Suppressor macrophage treated with lipopolysaccharide for 4 hours (primary cell): ENCODE results near the gene SUCLG1.

Experiments
- DNase-seq: peaks from one replicate; pipeline ENCODE4 v3.0.0-alpha.2; 2020

Gene SUCLG1

DNA sequence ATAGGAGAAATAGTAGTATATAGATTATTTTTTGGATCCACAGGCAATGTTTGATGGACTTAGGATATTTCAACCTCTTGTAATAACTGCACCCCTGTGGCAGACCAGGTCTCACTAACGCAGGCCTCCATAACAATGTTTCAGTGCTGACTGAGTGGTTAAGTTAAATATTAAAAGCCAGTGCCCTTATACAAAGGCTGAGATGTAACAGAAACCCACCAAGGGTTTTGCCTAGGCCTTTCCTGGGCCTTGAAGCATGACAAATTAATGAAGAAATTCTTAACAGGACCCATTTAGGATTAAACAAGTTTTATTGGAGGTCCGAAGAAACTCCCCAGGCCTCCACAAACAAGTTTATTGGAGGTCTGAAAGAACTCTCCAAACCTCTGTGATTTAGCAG lies 1.6 kb upstream of the SUCLG1 start:
- no peak for DNase-seq

DNA sequence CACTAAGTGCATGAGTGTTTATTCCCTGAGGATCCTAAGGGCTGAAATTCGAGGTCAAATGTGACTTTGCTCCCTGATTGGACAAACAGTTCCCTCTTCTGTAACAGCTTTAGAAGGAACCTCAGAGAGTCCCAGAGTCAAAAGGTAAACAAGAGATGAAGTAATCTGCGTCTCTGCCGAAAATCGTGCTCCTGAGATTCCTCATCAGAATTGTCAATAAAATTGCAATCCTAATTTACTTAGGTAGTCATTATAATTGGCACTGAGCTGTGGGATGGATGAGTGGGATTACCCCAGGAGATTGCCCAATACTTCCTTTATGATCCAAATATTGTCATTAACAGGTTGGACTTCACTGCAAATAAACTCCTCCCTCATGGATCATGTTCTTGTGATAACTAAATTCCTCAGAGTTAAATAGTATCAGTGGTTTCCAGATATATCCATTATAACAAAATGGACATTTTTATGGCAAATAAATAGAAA lies 907 bp upstream of the SUCLG1 start:
- no peak for DNase-seq

DNA sequence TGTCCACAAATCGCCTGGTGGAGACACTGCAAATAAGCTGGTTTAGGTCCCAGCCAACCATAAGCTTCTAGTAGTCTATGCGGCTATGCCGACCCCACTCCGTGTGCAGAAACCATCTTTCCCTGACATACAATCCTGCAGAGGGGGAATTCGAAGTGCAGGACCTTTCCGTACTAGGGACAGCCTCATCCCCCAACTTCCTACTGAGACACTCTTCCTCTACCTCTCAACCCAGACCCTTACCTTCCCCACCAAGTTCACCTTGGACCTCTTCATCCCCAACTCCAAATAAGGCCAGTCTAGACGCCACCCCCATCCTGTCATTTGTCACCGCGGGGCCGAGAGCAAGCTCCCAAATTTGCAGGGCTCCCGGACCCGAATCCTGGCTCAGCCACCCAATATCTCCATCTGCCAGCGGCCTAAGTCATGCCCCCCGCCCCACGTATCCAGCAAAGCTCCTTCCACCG lies 496 bp downstream of the SUCLG1 start:
- DNase-seq, result peak; percentile 2

DNA sequence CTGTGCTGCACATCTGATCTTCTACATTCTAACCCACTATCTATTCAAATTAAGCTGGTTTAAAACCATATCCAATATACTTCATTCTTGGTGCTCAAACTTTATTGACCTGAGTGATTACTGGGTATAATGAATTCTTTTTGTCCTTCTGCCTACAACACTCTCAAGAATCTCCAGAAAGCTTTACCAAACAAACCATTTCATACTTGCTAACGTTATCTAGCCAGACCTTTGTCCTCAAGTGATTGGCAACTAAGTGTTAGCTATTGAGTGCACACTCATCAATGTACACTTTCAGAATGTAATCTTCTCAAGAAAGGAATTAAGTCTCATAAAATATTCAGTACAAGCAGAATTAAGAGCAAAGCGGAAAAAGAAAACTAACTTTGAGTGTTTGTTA lies 1.4 kb downstream of the SUCLG1 start:
- DNase-seq, result no peak

DNA sequence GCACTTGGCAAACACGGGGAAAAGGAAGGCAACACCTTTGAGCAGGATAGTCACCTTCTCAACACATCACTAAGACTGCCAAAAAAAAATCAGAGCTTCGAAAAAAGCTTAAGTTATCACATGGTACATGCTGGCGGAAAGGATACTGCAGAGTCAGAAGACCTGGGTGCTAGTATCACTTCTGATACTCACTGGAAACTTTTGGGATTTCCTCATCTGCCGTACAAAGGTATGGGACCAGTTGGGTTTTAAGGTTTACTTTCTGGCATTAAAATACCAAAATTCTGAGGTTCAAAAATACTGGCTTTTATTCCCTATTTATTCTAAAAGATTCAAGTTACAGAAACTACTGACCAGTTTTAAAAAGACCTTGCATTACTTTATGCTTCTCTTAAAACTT lies 2.9 kb downstream of the SUCLG1 start:
- no peak for DNase-seq

DNA sequence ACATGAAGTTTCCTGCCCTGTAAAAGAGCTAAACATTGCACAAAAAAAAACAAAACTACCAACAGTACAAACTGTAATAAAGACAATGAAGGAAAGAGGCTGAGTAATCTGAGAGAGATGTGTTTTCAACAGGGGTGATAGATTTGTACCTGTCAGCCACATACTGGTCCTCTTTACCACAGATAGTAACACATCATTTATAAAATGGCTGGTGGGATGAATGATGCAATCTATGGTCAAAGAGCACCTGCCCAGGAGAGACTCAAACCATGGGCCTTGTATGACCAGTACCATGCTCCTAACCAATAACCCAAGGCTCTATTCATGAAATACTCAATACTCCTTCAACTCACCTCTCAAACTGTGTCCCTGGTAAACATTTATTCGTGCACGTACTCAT lies 4.5 kb downstream of the SUCLG1 start:
- DNase-seq, result no peak

DNA sequence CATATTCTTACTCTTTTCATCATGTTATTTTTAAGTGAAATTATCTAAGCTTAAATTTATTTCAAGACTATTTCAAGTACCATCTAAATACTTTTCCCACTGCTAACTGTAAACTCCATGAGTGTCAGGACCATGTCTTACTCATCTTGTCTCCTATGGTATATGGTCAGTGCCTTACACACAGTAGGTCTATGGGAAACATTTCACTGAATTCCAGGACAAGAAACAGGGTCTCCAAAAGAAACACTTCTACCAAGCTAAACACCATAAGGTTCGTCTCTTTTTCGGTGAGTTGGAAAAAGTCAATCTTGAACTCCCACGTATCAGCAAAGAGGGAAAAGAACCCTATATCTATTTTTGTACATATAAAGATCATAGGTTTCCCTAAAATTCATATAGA lies 6.5 kb downstream of the SUCLG1 start:
- DNase-seq, result no peak

DNA sequence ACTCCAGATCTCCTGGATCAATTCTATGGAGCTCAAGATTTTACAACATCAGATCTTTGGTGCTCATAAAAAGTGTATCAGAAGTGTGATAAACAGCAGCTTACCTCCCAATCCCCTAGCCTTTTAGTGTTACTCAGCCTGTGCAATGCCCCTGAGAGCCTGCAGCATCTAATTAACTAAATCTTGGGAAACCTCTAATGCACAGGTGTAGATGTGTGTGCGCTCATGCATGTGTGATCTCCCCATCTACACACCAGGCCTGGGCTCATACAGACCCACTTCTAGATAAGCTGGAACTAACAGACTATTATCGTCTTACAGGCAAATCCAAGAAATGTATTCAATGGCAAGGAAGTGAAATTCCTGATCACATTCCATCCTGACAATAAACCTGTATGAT lies 7.5 kb downstream of the SUCLG1 start:
- DNase-seq, result no peak

DNA sequence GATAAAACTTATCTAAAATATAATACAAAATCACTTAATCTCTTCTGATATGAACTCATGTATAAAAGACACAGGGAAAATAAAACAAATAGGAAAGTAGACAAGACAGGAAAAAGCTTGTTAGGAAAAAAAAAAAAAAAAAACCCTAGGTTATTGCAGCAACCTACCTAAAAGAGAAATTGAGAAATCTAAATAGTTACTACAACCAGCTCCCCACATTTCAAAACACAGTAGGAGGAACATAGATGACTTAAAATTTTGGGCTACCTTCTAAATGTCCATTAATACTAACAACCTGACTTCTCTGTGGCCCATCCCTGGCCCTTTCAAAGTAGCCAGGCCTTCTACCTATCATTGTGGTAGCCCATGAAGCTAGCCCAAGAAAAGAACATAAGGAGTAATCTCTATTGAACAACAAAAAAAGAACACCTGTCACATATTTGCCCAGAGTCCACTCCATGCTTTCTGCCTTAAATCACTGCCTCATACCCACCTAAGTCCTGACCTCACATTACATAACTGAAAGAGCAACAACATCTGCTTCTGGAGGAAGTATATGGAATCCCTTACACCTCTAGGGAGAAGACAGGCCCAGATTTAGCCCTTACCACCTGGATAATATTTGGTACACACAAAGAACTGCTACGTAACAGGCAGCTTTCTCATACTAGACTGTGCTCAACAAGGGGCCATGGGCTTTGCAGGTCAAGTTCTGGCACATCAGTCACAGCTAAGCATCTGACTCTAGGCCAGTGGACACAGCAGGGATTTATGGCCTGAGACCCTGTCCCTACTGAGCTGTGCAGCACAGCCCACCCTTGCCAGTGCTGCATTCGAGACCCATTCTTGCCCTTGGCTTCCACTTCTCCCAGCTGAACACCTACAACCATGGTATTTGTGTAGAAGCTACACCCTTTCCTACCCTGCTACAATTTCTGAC lies 8.5 kb downstream of the SUCLG1 start:
- no peak for DNase-seq

DNA sequence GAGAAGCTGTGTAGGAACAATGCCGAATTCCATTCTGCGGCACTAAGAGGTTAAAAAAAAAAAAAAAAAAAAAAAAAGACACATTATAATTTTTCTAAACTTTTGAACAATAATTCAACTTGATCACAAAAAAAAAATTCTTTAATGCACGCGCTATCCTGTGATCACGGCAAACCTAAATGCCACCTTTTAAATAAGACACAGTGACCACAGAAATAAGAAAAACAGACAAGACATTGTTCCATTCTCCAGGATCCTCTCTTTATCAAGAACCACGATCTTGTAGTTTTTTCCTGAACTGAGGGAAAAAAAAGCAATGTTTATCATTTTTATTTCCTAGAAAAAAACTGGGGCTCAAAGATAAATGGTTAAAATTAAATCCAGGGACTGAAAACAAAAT lies 9.4 kb downstream of the SUCLG1 start:
- DNase-seq, result no peak

DNA sequence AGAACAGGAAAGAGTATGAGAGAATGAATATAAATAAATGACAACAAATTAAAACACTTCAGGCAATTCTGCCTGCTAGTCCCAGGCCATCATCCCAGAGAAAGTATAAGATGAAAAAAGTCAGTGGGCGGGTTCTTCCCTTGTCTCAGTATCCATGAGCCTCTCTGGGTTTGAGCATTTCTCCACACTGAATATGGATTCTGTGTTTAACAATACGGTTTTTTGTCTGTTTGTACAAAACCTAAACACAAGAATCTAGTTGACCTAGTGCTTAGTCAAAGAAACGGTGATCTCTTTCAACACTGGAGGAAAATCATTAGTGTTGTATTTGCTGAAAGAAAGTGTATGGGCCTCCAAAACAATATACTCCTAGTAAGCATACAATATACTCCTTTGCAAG lies 10.0 kb downstream of the SUCLG1 start:
- DNase-seq, result no peak

DNA sequence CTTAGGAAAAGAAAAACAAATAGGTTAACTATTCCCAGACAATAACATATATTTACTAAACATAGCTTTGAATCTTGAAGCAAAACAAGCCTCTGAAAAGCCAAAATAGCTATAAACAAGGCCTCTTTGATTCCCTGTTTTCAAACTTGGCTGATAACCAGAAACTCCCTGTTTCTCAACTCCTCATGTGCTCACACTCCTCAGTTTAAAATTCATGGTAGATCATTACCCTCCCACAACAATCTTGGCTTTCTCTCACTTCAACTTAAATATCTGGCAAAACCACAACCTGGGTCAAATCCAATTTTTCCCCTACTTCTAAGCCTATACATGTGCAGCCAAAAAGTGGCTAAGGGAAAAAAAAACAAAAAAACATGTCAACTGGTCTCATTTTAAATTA lies 15.6 kb downstream of the SUCLG1 start:
- no peak for DNase-seq

DNA sequence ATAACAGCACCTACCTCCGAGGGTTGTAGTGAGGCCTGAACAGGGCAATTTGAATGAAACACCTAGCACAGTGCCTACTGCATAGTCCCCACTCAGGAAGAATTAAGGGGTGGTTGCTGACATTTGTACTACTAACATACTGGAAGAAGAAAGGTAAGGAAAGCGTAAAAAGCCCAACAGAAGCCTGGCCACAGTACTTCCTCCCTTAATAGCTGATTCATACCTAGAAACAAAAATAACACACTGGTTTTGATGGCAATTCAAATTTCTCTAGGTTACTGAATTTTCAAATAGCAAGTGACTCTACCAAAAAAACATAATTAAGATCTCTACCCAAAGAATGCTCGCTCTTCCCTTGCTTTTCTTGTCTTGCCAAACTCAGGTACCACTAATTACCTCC lies 16.2 kb downstream of the SUCLG1 start:
- DNase-seq, result no peak

DNA sequence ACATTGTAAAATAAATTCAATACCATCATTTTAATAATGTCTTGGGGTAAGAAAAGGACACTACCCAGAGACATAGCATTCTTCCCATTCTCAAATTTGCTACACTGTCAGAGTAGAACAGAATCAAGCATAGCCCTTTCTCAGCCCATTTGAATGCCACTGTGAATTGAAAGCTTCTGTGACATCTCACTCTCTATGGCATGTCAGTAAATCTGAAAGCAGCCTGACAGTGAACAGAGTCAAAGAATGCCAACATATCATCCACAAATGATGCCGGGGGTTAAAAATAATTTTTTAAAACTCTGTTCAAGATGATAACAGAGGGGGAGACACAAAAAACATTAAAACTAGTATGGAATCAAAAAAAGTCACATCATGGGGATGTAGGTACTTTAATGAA lies 17.6 kb downstream of the SUCLG1 start:
- no peak for DNase-seq

DNA sequence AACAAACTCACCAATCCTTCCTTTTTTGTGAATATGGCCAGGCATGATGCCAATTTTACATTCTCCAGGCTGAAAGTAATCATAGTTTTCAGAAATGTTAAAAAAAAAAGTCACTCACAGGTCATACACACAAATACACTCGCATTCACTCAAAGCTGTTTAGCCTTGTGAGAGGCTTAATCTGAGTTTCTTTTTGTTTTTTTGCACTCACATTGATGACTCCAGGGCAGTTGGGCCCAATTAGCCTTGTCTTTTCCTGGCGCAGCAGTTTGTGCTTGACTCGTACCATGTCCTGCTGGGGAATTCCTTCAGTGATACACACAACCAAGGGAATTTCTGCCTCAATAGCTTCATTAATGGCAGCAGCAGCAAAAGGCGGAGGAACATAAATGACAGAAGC lies 18.0 kb downstream of the SUCLG1 start:
- DNase-seq, result no peak

DNA sequence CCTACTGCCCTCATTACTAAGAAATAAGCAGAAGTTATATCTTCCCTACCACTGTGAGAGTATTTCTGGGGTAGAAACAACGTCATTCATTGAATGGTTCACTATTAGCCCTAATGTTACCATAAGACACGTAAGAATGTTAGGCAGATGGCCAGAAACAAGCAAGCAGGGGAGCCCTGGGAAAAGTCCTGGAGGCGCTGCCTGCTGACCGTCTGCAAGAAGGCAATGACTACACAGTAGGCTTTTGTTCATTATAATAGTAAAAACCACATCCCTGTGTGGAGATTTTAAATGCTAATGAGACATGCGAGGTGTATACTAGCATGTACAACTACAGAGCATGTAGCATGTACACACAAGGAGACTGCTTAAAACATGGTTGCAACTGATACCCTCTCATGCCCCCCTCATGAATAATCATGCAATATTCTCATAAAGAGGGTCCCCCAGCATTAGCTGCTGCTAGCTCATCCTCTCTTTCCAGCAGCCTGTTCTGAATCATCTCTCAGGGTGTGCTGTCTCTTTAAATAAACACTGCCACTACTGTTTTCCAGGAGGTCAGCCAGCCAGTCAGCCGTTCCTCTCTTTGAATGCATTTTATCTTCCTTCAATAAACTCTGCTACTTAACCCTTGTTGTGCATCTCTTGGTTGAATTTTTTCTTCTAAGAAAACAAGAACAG lies 23.6 kb downstream of the SUCLG1 start:
- no peak for DNase-seq

DNA sequence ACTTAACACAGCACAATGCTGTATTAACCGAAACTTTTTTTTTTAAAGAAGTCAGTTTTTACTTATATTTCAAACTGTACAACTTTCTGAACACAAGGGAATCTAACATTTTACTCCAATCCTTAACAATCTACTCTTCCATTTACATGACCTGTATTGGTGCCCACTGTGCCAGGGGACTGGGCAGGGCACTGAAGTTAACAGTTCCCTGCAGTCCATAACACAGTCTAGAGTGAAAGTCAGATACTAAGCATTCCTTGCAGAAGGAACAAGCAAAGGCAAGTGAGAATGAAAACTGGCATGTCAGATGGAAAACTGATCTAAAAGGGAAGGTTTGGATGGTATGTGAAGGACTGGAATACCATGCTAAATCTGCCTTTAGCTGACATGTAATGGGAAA lies 29.8 kb downstream of the SUCLG1 start:
- DNase-seq, result no peak

DNA sequence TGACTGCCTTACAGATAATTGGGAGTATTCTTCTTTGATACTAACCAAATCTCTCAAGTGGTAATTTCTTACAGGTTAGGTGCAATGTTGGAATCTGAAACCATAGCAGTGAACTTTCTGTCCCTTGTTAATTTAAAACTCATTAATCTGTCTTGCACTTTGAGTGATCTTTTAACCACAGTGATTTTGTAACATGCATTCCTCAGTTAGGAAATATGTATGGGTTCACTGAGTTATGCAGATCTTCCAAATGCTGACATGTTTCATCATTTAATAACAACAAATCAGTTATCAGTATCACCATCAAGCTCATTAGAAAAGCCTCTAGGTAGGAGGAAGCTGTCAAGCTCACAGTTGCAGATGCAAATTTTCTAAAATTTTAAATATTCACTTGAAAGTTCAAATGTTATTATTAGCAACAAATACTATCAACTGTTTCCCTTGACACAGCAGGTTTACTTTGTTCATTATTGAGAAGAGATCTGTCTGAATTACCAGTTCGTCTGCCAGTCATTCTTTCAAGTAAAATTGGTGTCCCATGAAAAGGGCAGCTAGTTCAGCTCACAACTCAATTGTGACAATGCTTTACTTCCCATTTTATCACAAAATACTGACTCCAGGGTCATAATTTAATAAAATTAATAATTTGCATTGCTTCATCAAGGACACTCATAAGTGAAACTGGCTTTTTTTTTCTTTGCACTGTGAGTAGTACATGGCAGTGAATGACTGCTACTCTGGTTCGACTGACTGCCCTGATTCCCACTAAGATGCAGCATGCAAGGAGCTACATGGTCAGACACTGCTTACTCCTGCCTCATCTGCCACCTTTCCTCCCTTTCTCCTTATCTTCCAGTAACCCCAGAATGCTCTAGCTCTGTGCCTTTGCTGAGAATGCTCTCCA lies 31.6 kb downstream of the SUCLG1 start:
- DNase-seq, result no peak

DNA sequence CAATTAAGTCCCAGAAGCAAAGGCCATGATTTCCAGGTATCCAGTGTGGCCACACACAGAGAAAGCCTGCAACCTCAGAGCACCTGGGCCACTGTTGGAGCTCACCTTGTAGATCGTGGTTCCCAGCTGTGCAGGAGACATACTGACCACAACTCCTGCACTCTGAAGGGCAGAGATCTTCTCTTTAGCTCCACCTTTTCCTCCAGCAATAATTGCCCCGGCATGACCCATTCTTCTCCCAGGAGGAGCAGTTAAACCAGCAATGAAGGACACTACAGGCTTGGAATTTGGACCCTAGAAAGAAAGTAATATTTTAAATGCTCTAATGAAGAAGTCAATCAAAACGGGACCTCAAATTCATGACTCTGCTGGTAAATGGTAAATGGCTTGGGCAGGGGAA lies 33.8 kb downstream of the SUCLG1 start:
- no peak for DNase-seq

DNA sequence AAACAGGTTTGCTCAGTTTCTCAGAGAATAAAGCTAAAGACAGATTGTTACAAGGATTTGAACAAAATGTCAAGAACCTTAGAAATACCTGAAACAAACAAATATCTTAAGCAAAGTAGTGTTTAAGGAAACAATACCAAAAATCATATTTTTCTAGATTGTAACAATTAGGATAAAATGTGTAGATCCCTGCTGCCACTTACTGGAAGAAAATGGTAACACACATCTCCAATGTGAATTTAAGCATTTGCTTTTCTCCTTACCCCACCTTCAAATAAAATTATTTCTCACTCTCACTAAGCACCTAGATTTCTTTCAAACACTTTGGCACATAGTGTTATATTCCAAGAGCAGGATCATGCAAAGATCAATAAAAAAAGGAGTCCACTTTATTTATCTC lies 34.9 kb downstream of the SUCLG1 start:
- no peak for DNase-seq

DNA sequence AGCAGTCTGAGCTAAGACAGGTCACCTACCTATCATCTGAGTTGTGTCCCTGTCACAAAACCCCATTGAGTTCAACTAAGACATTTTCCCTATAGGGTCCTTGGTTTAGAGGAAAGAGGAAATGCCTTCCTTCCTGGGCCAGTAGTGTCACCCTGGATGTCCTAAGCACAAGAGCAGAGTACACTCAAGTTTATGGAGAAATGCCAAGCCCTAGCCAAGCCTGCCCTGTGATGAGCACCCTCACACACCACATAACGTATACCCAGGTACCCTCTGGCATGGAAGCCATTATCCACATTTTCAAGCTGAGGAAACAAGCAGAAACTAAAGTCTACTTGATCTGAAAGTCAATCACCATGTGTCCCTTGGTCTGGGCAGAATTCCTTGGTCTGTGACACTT lies 37.3 kb downstream of the SUCLG1 start:
- DNase-seq, result no peak

DNA sequence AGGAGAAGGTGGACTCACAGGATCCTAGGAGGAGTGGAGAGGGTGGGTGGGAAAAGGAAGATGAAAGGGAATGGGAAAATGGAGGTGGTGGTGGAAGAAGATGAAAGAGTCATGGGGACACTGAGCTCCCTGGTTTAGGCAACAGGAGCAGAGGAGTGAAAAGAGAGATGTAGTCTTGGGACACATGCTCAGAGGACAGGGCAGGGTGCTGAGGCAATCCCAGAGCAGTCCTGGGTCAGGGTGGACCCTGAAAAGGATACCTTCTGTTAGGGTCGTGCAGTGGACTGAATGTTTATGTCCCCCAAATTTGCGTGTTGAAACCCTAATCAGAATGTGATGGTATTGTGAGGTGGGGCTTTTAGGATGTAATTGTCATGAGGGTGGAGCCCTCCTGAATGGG lies 37.9 kb downstream of the SUCLG1 start:
- DNase-seq, result no peak

DNA sequence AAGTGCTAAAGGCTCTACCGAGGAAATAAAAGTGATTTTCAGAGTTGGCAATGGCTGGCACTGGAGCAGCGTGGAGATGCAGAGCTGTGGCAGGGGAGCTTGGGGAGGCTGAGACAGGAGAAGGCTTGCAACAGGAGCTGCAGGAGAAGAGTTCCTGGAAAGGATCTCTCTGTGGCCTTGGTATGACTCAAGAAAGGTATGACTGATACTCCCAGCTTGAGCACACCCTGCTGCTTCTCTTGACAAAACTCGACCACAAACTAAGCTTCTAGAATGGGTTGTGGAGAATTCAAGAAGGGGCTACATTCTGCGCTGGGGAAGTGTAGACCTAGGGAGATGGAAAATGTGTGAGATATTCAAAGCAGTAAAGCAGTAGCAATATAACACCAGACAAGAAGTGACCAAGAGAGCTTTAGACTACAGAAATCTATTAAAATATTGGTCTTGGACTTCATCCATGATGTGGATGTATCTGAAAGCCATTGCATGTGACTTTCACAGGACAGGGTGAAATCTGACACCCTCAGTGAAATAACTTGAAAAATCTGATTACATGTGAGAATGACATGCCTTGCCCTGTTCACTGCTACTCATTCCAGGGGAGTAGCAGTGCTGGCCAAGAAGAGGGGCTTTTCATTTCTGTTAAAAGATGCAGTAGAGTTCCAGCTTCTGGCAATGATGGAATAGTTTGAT lies 41.5 kb downstream of the SUCLG1 start:
- DNase-seq, result no peak
